Measurements from ENCODE around the gene PACSIN2.

DNA sequence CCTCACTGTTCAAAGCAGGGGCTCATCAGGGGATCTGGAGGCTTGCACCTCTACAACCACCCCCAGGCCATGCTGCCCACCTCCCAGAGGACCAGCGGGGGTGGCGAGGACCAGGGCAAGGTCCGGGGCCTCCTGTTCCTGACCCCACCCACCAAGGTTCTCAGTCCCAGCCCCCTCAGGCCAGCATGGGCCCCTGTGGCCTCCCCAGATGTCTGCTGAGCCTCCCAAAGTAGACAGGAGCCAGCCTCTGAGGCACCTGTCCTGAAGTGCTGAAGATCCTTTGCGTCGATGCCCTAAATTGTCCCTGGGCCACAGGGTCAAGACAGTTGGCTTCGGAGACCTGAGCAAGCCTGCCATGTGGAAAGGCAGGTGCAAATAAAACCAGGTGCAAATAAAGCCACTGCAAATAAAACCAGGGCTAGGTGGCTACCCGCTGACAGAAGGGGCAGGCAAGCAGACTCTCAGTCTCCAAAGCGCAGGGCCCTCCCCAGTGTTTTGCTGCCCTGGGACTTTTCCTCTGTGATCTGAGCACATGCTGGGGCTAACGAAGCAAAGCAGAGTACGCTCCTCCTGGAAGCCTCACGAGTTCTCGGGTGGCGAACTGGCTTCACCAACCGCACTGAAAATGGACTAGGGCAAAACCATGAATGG is 135.5 kb downstream of the PACSIN2 start:
- no peak for TF ChIP-seq EZH2 (IDR thresholded peaks at IDR 0.05; ENCODE audit: borderline replicate concordance, low read depth, low read length, severe bottlenecking)
- TF ChIP-seq, protein P1, sequence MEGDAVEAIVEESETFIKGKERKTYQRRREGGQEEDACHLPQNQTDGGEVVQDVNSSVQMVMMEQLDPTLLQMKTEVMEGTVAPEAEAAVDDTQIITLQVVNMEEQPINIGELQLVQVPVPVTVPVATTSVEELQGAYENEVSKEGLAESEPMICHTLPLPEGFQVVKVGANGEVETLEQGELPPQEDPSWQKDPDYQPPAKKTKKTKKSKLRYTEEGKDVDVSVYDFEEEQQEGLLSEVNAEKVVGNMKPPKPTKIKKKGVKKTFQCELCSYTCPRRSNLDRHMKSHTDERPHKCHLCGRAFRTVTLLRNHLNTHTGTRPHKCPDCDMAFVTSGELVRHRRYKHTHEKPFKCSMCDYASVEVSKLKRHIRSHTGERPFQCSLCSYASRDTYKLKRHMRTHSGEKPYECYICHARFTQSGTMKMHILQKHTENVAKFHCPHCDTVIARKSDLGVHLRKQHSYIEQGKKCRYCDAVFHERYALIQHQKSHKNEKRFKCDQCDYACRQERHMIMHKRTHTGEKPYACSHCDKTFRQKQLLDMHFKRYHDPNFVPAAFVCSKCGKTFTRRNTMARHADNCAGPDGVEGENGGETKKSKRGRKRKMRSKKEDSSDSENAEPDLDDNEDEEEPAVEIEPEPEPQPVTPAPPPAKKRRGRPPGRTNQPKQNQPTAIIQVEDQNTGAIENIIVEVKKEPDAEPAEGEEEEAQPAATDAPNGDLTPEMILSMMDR (IDR thresholded peaks at IDR 0.05; ENCODE audit: borderline replicate concordance, extremely low read depth, low read length, poor library complexity, severe bottlenecking), result no peak
